Measurements from ENCODE around the gene NUDC.

DNA sequence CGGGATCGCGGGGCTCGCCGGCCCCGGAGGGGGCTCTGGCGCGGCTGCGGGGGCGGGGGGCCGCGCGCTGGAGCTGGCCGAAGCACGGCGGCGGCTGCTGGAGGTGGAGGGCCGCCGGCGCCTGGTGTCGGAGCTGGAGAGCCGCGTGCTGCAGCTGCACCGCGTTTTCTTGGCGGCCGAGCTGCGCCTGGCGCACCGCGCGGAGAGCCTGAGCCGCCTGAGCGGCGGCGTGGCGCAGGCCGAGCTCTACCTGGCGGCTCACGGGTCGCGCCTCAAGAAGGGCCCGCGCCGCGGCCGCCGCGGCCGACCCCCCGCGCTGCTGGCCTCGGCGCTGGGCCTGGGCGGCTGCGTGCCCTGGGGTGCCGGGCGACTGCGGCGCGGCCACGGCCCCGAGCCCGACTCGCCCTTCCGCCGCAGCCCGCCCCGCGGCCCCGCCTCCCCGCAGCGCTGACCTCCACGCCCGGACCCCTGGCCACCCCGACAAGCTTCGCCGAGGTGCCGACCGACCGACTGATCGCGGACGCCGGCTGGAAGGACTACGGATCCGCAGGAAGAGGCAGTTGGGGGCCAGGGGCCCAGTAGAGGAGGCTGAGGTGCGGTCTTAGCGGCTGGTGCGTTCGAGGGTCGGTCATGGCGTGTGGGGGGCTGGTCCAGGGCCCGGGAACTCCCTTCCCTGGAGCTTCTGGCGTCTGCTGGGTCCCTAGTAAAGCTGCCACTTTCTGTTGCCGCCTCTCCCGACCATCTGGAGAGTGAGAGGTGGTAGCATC is 72.7 kb downstream of the NUDC start:
- TF ChIP-seq, protein P1, sequence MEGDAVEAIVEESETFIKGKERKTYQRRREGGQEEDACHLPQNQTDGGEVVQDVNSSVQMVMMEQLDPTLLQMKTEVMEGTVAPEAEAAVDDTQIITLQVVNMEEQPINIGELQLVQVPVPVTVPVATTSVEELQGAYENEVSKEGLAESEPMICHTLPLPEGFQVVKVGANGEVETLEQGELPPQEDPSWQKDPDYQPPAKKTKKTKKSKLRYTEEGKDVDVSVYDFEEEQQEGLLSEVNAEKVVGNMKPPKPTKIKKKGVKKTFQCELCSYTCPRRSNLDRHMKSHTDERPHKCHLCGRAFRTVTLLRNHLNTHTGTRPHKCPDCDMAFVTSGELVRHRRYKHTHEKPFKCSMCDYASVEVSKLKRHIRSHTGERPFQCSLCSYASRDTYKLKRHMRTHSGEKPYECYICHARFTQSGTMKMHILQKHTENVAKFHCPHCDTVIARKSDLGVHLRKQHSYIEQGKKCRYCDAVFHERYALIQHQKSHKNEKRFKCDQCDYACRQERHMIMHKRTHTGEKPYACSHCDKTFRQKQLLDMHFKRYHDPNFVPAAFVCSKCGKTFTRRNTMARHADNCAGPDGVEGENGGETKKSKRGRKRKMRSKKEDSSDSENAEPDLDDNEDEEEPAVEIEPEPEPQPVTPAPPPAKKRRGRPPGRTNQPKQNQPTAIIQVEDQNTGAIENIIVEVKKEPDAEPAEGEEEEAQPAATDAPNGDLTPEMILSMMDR (IDR thresholded peaks at IDR 0.05; ENCODE audit: insufficient read depth, low read depth, low read length), result no peak
- no peak for TF ChIP-seq EZH2 (IDR thresholded peaks at IDR 0.05; ENCODE audit: insufficient read depth, low read length)
